ENCODE measurements around the gene GPRC6A. TPM values are rescaled to one million over a fixed set of nuclear protein-coding genes. Genes with fewer than 3 reads are reported as not detected.
"Not testable (repeated sequence)": the region's sequence is repeated elsewhere in the genome, so short reads cannot be mapped to it uniquely, and the experiment has no call there.

GPRC6A gene
- total RNA-seq, 2 experiments from 2014 or later = not detected

- peaks cover 6% of the 10 kb centered on the region for H3K27me3 Mint-ChIP-seq
- ChIA-PET POLR2A (no interaction called here), CTCF (no interaction called here)
- H3K9me3 Mint-ChIP-seq (ENCODE audit: low read depth) = no peaks in the 10 kb centered on the region
- H3K4me3 Mint-ChIP-seq = no peak overlapping the region
- no peaks in the 10 kb centered on the region for H3K4me1 Mint-ChIP-seq
- no peaks in the 10 kb centered on the region for H3K36me3 Mint-ChIP-seq (ENCODE audit: low read depth)
- ATAC-seq (no peak), DNase-seq (no peak)
- H3K27ac Mint-ChIP-seq = no peak overlapping the region
- intact Hi-C loops (cut with DNase I, micrococcal nuclease) = no loop called here
Observed at GRCh38 chr6:116836606-116837342, 7.9 kb upstream of the GPRC6A start.

- H3K36me3 Mint-ChIP-seq (ENCODE audit: low read depth); H3K27ac Mint-ChIP-seq; H3K4me3 Mint-ChIP-seq; ATAC-seq; H3K4me1 Mint-ChIP-seq; DNase-seq; POLR2A ChIA-PET; intact Hi-C loops (cut with DNase I, micrococcal nuclease); CTCF ChIA-PET; H3K27me3 Mint-ChIP-seq; H3K9me3 Mint-ChIP-seq (ENCODE audit: low read depth): not testable (repeated sequence)
Observed at GRCh38 chr6:116834526-116834925, 5.6 kb upstream of the GPRC6A start.

- Mint-ChIP-seq H3K36me3 (ENCODE audit: low read depth) (no peaks in the 10 kb centered on the region), H3K9me3 (ENCODE audit: low read depth) (peaks cover 10% of the 10 kb centered on the region), H3K27me3 (peaks cover 2% of the 10 kb centered on the region), H3K27ac (no peak overlapping the region), H3K4me1 (no peaks in the 10 kb centered on the region), H3K4me3 (no peak overlapping the region)
- DNase-seq (no peak), ATAC-seq (no peak)
- ChIA-PET CTCF (no interaction called here), POLR2A (no interaction called here)
- intact Hi-C loops (cut with DNase I, micrococcal nuclease) = no loop called here
Observed at GRCh38 chr6:116827561-116828240, 1.2 kb downstream of the GPRC6A start.

- H3K9me3 Mint-ChIP-seq (ENCODE audit: low read depth); intact Hi-C loops (cut with DNase I, micrococcal nuclease); H3K27ac Mint-ChIP-seq; CTCF ChIA-PET; H3K4me3 Mint-ChIP-seq; POLR2A ChIA-PET; H3K36me3 Mint-ChIP-seq (ENCODE audit: low read depth); H3K27me3 Mint-ChIP-seq; ATAC-seq; H3K4me1 Mint-ChIP-seq; DNase-seq: not testable (repeated sequence)
Observed at GRCh38 chr6:116816336-116816735, 12.5 kb downstream of the GPRC6A start.

GRCh38 chr6:116812051-116812650, 16.7 kb downstream of the GPRC6A start:
- Mint-ChIP-seq H3K9me3 (ENCODE audit: low read depth) (peaks cover 5% of the 10 kb centered on the region), H3K27ac (no peak overlapping the region), H3K4me1 (no peaks in the 10 kb centered on the region), H3K27me3 (no peaks in the 10 kb centered on the region), H3K4me3 (no peak overlapping the region), H3K36me3 (ENCODE audit: low read depth) (no peaks in the 10 kb centered on the region)
- ATAC-seq = no peak
- POLR2A ChIA-PET = no interaction called here
- CTCF ChIA-PET = no interaction called here
- intact Hi-C loops (cut with DNase I, micrococcal nuclease) = no loop called here
- no peak for DNase-seq

- Mint-ChIP-seq H3K4me1 (no peaks in the 10 kb centered on the region), H3K27me3 (peaks cover 18% of the 10 kb centered on the region), H3K9me3 (ENCODE audit: low read depth) (no peaks in the 10 kb centered on the region), H3K27ac (no peak overlapping the region), H3K36me3 (ENCODE audit: low read depth) (no peaks in the 10 kb centered on the region), H3K4me3 (no peak overlapping the region)
- ChIA-PET CTCF (no interaction called here), POLR2A (no interaction called here)
- ATAC-seq (no peak), DNase-seq (no peak)
- intact Hi-C loops (cut with DNase I, micrococcal nuclease) = no loop called here
Observed at GRCh38 chr6:116801971-116802370, 26.9 kb downstream of the GPRC6A start.

GRCh38 chr6:116799945-116800344, 28.9 kb downstream of the GPRC6A start:
- Mint-ChIP-seq H3K4me1 (no peaks in the 10 kb centered on the region), H3K4me3 (no peak overlapping the region), H3K27ac (no peak overlapping the region), H3K27me3 (peaks cover 13% of the 10 kb centered on the region), H3K36me3 (ENCODE audit: low read depth) (no peaks in the 10 kb centered on the region), H3K9me3 (ENCODE audit: low read depth) (no peaks in the 10 kb centered on the region)
- ChIA-PET CTCF (no interaction called here), POLR2A (no interaction called here)
- ATAC-seq = no peak
- DNase-seq = no peak
- intact Hi-C loops (cut with DNase I, micrococcal nuclease) = no loop called here

GRCh38 chr6:116797585-116797984, 31.3 kb downstream of the GPRC6A start:
- Mint-ChIP-seq H3K27ac (no peak overlapping the region), H3K27me3 (peaks cover 8% of the 10 kb centered on the region), H3K9me3 (ENCODE audit: low read depth) (no peaks in the 10 kb centered on the region), H3K4me1 (no peaks in the 10 kb centered on the region), H3K36me3 (ENCODE audit: low read depth) (no peaks in the 10 kb centered on the region), H3K4me3 (no peak overlapping the region)
- ATAC-seq = no peak
- no peak for DNase-seq
- intact Hi-C loops (cut with DNase I, micrococcal nuclease) = no loop called here
- POLR2A ChIA-PET = no interaction called here
- CTCF ChIA-PET = no interaction called here

- ATAC-seq (no peak), DNase-seq (no peak)
- Mint-ChIP-seq H3K4me3 (no peak overlapping the region), H3K9me3 (ENCODE audit: low read depth) (no peaks in the 10 kb centered on the region), H3K27me3 (peaks cover 5% of the 10 kb centered on the region), H3K36me3 (ENCODE audit: low read depth) (no peaks in the 10 kb centered on the region), H3K4me1 (no peaks in the 10 kb centered on the region), H3K27ac (no peak overlapping the region)
- ChIA-PET POLR2A (no interaction called here), CTCF (interaction anchor here (0.6 kb wide), 1 partner anchor 611 kb away, joined by 4 read pairs; no protein-coding TSS in a partner anchor)
- intact Hi-C loops (cut with DNase I, micrococcal nuclease) = no loop called here
Observed at GRCh38 chr6:116793224-116793623, 35.7 kb downstream of the GPRC6A start.

GRCh38 chr6:116783852-116784251, 45.0 kb downstream of the GPRC6A start:
- ChIA-PET POLR2A (no interaction called here), CTCF (interaction anchor here (0.6 kb wide), 1 partner anchor 12 kb away, joined by 4 read pairs; no protein-coding TSS in a partner anchor)
- Mint-ChIP-seq H3K27me3 (peaks cover 7% of the 10 kb centered on the region), H3K4me3 (no peak overlapping the region), H3K36me3 (ENCODE audit: low read depth) (no peaks in the 10 kb centered on the region), H3K4me1 (no peaks in the 10 kb centered on the region), H3K27ac (no peak overlapping the region), H3K9me3 (ENCODE audit: low read depth) (no peaks in the 10 kb centered on the region)
- ATAC-seq (no peak), DNase-seq (no peak)
- intact Hi-C loops (cut with DNase I, micrococcal nuclease) = loop anchor here (5.0 to 10.0 kb wide), 2 partner anchors 181 to 533 kb away; no protein-coding TSS in a partner anchor

GRCh38 chr6:116779573-116780164, 49.2 kb downstream of the GPRC6A start:
- Mint-ChIP-seq H3K36me3 (ENCODE audit: low read depth) (no peaks in the 10 kb centered on the region), H3K4me1 (no peaks in the 10 kb centered on the region), H3K9me3 (ENCODE audit: low read depth) (no peaks in the 10 kb centered on the region), H3K4me3 (no peak overlapping the region), H3K27me3 (peaks cover 5% of the 10 kb centered on the region), H3K27ac (no peak overlapping the region)
- CTCF ChIA-PET = interaction anchor here (1.2 kb wide), 1 partner anchor 67 kb away, joined by 10 read pairs; no protein-coding TSS in a partner anchor
- DNase-seq = no peak
- POLR2A ChIA-PET = no interaction called here
- ATAC-seq = no peak
- intact Hi-C loops (cut with DNase I, micrococcal nuclease) = loop anchor here (1.0 to 10.0 kb wide), 3 partner anchors 185 to 538 kb away; no protein-coding TSS in a partner anchor
